GM19328 (cell line): ENCODE data around the gene PXK.
A peak's percentile ranks its signal among the peaks of the same experiment; 100 is the strongest.
"Not testable (repeated sequence)": the region's sequence is repeated elsewhere in the genome, so short reads cannot be mapped to it uniquely, and the experiment has no call there.

Experiments used
- ATAC-seq: cut with Tn5 transposase; IDR thresholded peaks from one replicate; pipeline ENCODE4 v1.9.1; 2021; ENCODE audit warnings: mild to moderate bottlenecking, moderate library complexity; ENCODE audit not compliant: unreplicated experiment

The PXK gene

DNA sequence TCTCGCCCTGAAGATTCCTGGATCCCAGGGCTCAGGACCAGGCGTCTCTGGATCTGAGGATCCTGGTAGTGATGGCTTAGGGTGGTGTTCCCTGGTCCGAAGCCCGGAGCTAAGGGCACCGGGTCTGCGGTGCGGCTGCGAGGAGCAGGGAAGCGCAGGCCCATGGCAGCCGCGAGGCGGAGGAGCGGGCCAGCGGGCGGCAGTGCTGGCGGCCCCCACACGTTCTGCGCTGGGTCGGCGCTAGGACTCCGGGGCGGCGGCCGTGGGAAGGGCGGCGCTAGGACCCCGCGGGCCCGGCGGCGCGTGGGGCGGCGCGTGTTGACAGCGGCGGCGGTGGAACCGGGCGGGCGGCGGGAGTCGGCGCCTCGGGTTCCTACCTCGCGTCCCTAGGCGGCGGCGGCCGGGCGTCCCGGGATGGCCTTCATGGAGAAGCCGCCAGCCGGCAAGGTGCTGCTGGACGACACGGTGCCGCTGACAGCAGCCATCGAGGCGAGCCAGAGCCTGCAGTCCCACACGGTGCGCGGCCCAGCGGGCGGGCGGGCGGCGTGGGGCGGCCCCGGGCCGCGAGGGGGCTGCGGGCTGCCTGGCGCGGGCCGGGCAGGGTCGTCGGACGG lies at the start of gene PXK:
Gene PXK (plus strand): TSS at position 318 of the 614 bp plus-strand sequence. CDS start 97 bp downstream, at position 415.
- peak; percentile 88 for ATAC-seq

DNA sequence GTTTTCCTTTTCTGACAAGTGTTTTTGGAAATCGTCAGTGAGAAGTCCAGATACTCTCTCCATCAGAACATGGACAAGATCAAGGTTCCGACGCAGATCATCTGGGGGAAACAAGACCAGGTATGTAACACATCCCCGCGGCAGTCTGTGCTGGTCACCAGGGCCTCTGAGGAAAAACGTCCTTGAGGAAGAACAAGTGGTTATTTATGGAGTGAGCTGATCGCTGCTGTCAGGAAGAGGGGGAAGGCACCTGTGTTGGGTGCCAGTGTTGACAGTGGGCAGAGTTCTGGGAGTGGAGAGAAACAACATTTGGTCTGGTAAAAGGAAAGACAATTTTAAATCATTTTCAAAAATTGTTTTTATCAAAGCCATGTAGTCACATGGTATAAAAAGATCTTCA lies 47.4 kb upstream of the PXK start:
- ATAC-seq, result no peak

DNA sequence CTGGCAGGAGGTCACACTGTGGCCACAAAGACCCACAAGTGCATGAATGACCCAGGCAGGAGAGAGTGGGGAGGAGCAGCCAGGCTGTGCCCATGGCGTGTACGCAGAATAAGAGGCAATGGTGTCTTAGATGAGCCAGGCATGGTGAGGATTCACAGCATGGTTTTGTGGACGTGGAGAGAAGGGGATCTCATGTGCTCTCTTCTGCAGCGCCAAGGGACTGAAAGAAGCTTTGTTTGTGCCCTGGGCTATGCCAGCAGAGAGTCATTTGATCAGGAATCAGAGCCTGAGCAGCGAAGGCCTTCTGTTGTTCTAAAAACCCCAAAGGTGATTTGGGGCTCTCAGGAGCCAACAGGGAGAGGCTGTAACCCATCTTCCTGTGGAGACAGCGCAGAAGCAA lies 45.3 kb upstream of the PXK start:
- no peak for ATAC-seq

GRCh38 chr3:58288011-58288728 lies 44.5 kb upstream of the PXK start:
- no peak for ATAC-seq

DNA sequence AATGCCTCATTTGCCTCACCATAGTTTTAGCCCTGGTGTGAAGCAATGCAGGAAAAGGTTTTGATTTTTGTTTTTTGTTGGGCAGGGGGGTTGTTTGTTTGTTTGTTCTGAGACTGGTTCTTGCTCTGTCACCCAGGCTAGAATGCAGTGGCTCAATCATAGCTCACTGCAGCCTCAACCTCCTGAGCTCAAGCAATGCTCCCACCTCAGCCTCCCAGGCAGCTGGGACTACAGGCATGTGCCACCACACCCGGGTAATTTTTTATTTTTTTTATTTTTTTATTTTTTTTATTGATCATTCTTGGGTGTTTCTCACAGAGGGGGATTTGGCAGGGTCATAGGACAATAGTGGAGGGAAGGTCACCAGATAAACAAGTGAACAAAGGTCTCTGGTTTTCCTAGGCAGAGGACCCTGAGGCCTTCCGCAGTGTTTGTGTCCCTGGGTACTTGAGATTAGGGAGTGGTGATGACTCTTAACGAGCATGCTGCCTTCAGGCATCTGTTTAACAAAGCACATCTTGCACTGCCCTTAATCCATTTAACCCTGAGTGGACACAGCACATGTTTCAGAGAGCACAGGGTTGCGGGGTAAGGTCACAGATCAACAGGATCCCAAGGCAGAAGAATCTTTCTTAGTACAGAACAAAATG lies 43.6 kb upstream of the PXK start:
- ATAC-seq, result not testable (repeated sequence)

- ATAC-seq, result not testable (repeated sequence)
Observed at GRCh38 chr3:58290446-58290845, 42.2 kb upstream of the PXK start.

DNA sequence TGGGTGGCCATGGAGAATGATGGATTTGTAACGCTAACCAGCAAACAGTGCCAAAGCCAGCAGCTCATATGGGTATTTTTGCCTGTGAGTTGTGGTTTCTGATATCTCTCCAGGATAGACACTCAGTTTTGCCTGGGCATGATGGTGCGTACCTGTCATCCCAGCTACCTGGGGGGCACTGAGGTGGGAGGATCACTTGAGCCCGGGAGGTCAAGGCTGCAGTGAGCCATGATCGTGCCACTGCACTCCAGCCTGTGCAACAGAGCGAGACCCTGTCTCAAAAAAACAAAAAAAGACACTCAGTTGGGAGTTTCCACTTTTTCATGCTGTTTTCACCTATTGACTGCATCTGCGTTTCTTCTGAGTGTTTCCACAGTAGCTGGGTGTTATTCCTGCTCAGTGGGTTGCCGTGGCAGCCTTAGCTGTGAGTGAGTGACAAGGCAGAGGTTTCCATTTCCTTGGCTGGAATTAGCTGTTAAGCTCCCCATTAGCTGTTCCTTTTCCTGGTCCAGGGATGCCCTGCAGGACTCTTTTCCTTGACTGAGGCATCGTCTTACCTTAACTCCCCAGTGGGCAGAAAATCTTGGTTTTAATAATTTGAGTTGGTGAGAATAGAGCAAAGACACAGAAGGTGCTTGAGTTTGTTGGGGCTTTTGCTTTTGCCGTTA lies 40.9 kb upstream of the PXK start:
- no peak for ATAC-seq

GRCh38 chr3:58292866-58293265 lies 39.8 kb upstream of the PXK start:
- no peak for ATAC-seq

GRCh38 chr3:58293516-58293915 lies 39.2 kb upstream of the PXK start:
- no peak for ATAC-seq

GRCh38 chr3:58296269-58296668 lies 36.4 kb upstream of the PXK start:
- ATAC-seq, result no peak

DNA sequence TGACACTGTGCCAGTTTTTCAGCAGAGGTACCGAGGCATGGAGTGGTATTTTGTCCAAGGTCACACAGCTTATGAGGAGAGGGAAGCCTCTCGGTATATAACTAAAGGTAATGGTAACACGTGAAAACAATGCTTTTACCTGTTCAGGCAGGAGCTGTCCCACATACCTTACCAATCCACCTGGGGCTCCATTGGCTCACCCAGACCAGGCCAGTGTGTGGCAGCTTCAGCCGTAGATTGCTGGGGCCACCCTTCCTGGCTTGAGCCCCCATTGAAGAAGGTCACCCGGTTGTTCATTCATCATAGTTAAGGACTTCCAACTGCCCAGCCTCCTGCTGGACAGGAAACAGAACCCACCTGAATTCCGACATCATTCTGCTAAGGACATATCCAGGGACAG lies 35.8 kb upstream of the PXK start:
- ATAC-seq, result no peak

GRCh38 chr3:58298190-58298589 lies 34.5 kb upstream of the PXK start:
- ATAC-seq, result no peak

DNA sequence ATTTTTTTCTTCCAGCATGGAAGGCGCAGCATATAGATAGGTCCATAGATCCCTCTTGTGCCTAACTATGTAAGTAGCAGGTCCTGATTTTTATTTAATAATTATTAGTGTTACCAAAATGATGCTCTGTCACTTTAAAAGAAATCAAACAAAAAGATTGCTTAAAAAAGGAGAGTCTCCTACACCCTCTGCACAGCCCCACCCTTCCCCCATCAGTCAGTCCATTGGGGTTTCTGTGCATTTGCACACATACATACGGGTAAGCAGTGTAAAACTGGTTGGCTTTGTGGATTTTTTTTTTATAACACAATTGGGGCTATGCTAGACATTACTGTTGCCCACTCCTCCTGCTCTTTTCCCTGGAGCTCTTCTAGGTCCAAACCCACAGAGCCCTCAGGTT lies 33.6 kb upstream of the PXK start:
- ATAC-seq, result no peak

DNA sequence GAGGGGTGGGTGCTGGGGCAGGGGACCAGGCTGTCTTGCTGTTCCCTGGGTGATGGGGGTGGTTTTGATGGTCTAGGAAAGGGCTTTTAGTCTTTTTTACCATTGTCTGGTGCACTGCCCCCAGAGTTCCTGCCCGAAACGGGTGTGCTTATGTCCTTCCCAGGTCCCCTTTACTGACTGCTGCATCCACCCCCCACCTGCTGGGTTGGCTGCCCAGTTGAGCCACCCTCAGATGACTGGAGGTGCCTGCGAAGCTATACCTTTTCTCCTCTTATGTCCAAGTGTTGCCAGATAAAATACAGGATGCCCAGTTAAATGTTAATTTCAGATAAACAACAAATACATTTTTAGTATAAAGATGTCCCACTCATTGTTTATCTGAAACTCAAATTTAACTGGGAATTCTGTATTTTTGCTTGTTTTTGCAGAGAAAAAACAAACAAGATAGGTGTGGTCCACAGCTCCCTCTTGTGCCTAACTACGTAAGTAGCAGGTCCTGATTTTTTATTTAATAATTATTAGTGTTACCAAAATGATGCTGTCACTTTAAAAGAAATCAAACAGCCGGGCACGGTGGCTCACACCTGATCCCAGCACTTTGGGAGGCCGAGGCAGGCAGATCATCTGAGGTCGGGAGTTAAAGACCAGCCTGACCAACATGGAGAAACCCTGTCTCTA lies 32.7 kb upstream of the PXK start:
- ATAC-seq, result no peak

GRCh38 chr3:58305882-58306711 lies 26.6 kb upstream of the PXK start, which contains the start of the genes HTD2 and RPP14:
Gene HTD2, plus strand, starts transcription at chr3:58306520. Its CDS starts 11,094 bp downstream, at chr3:58317614.
Gene RPP14, plus strand, starts transcription at chr3:58306245. Its CDS starts 4,085 bp downstream, at chr3:58310330.
- peak; percentile 82 for ATAC-seq

- ATAC-seq, result no peak
Observed at GRCh38 chr3:58307639-58308215, 25.0 kb upstream of the PXK start.

GRCh38 chr3:58308728-58309127 lies 24.0 kb upstream of the PXK start:
- ATAC-seq, result no peak

DNA sequence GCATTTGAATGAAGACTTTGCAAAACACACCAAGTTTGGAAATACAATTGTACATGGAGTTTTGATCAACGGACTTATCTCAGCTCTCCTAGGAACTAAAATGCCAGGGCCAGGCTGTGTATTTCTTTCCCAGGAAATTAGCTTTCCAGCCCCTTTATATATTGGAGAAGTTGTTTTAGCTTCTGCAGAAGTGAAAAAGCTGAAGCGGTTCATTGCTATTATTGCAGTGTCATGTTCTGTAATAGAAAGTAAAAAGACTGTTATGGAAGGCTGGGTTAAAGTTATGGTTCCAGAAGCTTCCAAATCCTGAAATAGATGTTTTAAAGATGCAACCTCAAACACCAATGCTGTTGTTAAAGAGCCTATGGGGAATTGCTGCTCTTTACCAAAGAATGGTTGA lies 14.9 kb upstream of the PXK start:
- ATAC-seq, result no peak

- ATAC-seq, result no peak
Observed at GRCh38 chr3:58321791-58322190, 10.9 kb upstream of the PXK start.

DNA sequence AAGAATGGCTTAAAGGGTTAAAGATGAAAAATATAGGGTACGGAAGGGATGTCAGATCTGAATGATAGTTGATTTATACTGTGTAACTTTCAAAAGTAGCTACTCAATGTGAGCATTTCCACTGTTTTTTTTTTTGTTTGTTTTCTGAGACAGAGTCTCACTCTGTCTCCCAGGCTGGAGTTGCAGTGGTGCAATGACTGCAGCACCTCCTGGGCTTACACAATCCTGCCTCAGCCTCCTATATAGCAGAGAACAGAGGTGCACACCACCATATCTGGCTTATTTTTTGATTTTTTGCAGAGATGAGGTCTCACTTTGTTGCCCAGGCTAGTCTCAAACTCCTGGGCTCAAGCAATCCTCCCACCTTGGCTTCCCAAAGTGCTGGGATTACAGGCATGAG lies 9.9 kb upstream of the PXK start:
- no peak for ATAC-seq
